ENCODE results near the gene OTOS.

The OTOS gene

GRCh38 chr2:240147911-240148587 lies 7.6 kb upstream of the OTOS start:
- Histone ChIP-seq H3K4me3 (ENCODE audit: low read depth in 1 of 2, low read length in 2 of 2) (no peak overlapping the region), H3K9me3 (ENCODE audit: control insufficient read depth in 1 of 2, low read length in 2 of 2) (no peaks in the 10 kb centered on the region), H3K4me1 (ENCODE audit: control insufficient read depth in 1 of 2, insufficient read depth in 2 of 2, low read length in 2 of 2) (no peaks in the 10 kb centered on the region), H3K27ac (ENCODE audit: low read length) (no peak overlapping the region), H3K27me3 (ENCODE audit: low read depth, low read length) (no peaks in the 10 kb centered on the region), H3K36me3 (ENCODE audit: control insufficient read depth in 1 of 2, insufficient read depth in 2 of 2, low read length in 2 of 2) (no peaks in the 10 kb centered on the region)

DNA sequence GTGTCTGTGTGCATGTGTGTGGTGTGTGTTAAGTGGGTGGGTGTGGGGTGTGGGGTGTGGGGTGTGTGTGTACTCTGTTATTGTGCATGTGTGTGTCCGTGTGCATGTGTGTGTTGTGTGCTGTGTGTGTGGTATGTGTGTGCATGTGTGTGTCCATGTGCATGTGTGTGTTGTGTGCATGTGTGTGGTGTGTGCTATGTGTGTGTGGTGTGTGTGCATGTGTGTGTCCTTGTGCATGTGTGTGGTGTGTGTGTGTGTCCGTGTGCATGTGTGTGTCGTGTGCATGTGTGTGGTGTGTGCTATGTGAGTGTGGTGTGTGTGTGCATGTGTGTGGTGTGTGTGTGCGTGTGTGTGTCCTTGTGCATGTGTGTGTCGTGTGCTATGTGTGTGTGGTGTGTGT lies 6.9 kb upstream of the OTOS start:
- Histone ChIP-seq H3K4me3 (ENCODE audit: low read depth in 1 of 2, low read length in 2 of 2) (no peak overlapping the region), H3K27ac (ENCODE audit: low read length) (no peak overlapping the region), H3K36me3 (ENCODE audit: control insufficient read depth in 1 of 2, insufficient read depth in 2 of 2, low read length in 2 of 2) (no peaks in the 10 kb centered on the region), H3K4me1 (ENCODE audit: control insufficient read depth in 1 of 2, insufficient read depth in 2 of 2, low read length in 2 of 2) (no peaks in the 10 kb centered on the region), H3K27me3 (ENCODE audit: low read depth, low read length) (no peaks in the 10 kb centered on the region), H3K9me3 (ENCODE audit: control insufficient read depth in 1 of 2, low read length in 2 of 2) (no peaks in the 10 kb centered on the region)

- Histone ChIP-seq H3K27ac (ENCODE audit: low read length) (no peak overlapping the region), H3K27me3 (ENCODE audit: low read depth, low read length) (no peaks in the 10 kb centered on the region), H3K4me3 (ENCODE audit: low read depth in 1 of 2, low read length in 2 of 2) (no peak overlapping the region), H3K36me3 (ENCODE audit: control insufficient read depth in 1 of 2, insufficient read depth in 2 of 2, low read length in 2 of 2) (no peaks in the 10 kb centered on the region), H3K9me3 (ENCODE audit: control insufficient read depth in 1 of 2, low read length in 2 of 2) (no peaks in the 10 kb centered on the region), H3K4me1 (ENCODE audit: control insufficient read depth in 1 of 2, insufficient read depth in 2 of 2, low read length in 2 of 2) (no peaks in the 10 kb centered on the region)
These were observed 6.3 kb upstream of the OTOS start for GRCh38 chr2:240146627-240147278.

DNA sequence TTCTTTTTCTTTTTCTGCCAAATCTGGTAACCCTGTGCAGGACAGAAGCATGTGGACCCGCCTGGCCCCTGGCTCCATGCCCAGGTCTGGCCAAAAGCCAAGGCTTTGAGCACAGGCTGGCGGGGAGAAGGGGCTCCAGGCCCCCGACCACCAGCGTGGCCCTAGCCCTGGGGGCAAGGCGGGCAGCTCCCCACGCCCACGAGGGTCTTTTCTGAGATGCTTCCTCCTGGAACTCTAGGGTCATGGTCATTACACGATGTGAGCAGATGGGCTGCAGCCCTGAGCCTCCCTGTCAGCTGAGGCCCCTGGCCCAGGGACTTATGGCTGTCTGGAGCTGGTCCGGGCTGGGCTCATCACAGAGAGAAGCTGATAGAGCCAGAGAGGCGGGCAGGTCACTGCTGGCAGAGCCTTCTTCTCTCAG lies 5.7 kb upstream of the OTOS start:
- Histone ChIP-seq H3K9me3 (ENCODE audit: control insufficient read depth in 1 of 2, low read length in 2 of 2) (no peaks in the 10 kb centered on the region), H3K27ac (ENCODE audit: low read length) (no peak overlapping the region), H3K36me3 (ENCODE audit: control insufficient read depth in 1 of 2, insufficient read depth in 2 of 2, low read length in 2 of 2) (no peaks in the 10 kb centered on the region), H3K4me3 (ENCODE audit: low read depth in 1 of 2, low read length in 2 of 2) (no peak overlapping the region), H3K4me1 (ENCODE audit: control insufficient read depth in 1 of 2, insufficient read depth in 2 of 2, low read length in 2 of 2) (no peaks in the 10 kb centered on the region), H3K27me3 (ENCODE audit: low read depth, low read length) (no peaks in the 10 kb centered on the region)

DNA sequence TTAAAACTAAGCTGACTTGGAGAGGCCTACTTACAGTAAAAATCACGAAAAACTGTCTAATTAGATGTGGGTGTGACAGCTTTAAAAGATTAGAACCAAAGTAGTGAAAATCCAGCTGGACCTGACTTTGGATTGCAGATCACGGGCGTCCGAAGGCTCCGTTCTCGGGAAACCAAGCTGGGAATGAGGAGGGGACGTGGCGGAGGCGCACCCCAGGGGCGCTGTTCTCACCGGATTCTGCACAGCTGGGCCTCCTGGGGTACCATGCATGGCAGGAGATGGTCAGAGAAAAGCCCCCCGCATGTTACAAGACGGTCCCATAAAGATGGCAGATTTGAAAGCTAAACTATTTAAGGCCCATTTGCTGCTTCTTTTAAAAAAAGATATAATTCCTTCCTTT lies 5.0 kb upstream of the OTOS start:
- no peak overlapping the region for H3K27ac ChIP-seq (ENCODE audit: low read length)
- H3K36me3 ChIP-seq (ENCODE audit: control insufficient read depth in 1 of 2, insufficient read depth in 2 of 2, low read length in 2 of 2): no peaks in the 10 kb centered on the region
- H3K27me3 ChIP-seq (ENCODE audit: low read depth, low read length): no peaks in the 10 kb centered on the region
- no peak overlapping the region for H3K4me3 ChIP-seq (ENCODE audit: low read depth in 1 of 2, low read length in 2 of 2)
- no peaks in the 10 kb centered on the region for H3K4me1 ChIP-seq (ENCODE audit: control insufficient read depth in 1 of 2, insufficient read depth in 2 of 2, low read length in 2 of 2)
- H3K9me3 ChIP-seq (ENCODE audit: control insufficient read depth in 1 of 2, low read length in 2 of 2): no peaks in the 10 kb centered on the region

GRCh38 chr2:240144649-240145261 lies 4.3 kb upstream of the OTOS start:
- Histone ChIP-seq H3K9me3 (ENCODE audit: control insufficient read depth in 1 of 2, low read length in 2 of 2) (no peaks in the 10 kb centered on the region), H3K27ac (ENCODE audit: low read length) (no peak overlapping the region), H3K4me3 (ENCODE audit: low read depth in 1 of 2, low read length in 2 of 2) (no peak overlapping the region), H3K4me1 (ENCODE audit: control insufficient read depth in 1 of 2, insufficient read depth in 2 of 2, low read length in 2 of 2) (no peaks in the 10 kb centered on the region), H3K27me3 (ENCODE audit: low read depth, low read length) (no peaks in the 10 kb centered on the region), H3K36me3 (ENCODE audit: control insufficient read depth in 1 of 2, insufficient read depth in 2 of 2, low read length in 2 of 2) (no peaks in the 10 kb centered on the region)

GRCh38 chr2:240143801-240144648 lies 3.6 kb upstream of the OTOS start:
- no peaks in the 10 kb centered on the region for H3K27me3 ChIP-seq (ENCODE audit: low read depth, low read length)
- no peak overlapping the region for H3K4me3 ChIP-seq (ENCODE audit: low read depth in 1 of 2, low read length in 2 of 2)
- no peak overlapping the region for H3K27ac ChIP-seq (ENCODE audit: low read length)
- no peaks in the 10 kb centered on the region for H3K36me3 ChIP-seq (ENCODE audit: control insufficient read depth in 1 of 2, insufficient read depth in 2 of 2, low read length in 2 of 2)
- no peaks in the 10 kb centered on the region for H3K9me3 ChIP-seq (ENCODE audit: control insufficient read depth in 1 of 2, low read length in 2 of 2)
- H3K4me1 ChIP-seq (ENCODE audit: control insufficient read depth in 1 of 2, insufficient read depth in 2 of 2, low read length in 2 of 2): no peaks in the 10 kb centered on the region

DNA sequence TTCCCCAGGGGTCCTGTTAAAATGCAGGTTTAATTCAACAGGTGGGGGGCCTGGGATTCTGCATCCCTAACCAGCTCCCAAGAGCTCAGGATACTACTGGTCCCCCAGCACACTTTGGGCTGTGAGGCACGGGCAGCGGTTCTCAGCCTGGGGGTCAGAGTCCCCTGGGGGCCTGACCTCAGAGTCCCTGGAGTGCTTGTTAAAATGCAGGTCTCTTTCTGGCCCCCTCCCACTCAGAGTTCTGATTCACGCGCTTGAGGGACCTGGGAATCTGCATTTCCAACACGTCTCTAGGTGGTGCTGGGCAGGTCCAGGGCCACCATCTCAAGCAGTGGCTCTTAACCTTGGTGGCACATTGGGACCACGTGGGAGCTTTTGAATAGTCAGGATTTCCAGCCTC lies 2.8 kb upstream of the OTOS start:
- Histone ChIP-seq H3K27me3 (ENCODE audit: low read depth, low read length) (no peaks in the 10 kb centered on the region), H3K4me3 (ENCODE audit: low read depth in 1 of 2, low read length in 2 of 2) (no peak overlapping the region), H3K9me3 (ENCODE audit: control insufficient read depth in 1 of 2, low read length in 2 of 2) (no peaks in the 10 kb centered on the region), H3K4me1 (ENCODE audit: control insufficient read depth in 1 of 2, insufficient read depth in 2 of 2, low read length in 2 of 2) (no peaks in the 10 kb centered on the region), H3K27ac (ENCODE audit: low read length) (no peak overlapping the region), H3K36me3 (ENCODE audit: control insufficient read depth in 1 of 2, insufficient read depth in 2 of 2, low read length in 2 of 2) (no peaks in the 10 kb centered on the region)

DNA sequence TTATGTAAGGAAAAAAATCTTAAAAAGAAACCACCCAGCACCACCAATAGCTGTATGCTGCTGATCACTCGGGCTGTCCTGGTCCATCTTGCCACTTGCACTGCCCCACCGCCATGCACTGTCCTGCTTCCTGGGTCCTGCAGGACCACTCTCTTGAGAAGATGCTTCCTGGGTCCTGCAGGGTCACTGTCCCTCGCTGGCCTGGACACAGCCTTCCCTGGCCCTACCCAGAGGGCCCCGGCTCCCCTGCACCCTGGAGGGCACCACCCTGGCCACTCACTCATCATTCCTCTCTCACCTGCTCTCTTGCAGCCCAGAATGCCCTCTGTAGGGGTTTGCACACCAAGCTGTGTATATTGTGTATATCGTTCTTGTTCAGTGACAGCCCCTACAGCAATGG lies 2.4 kb upstream of the OTOS start:
- no peak overlapping the region for H3K27ac ChIP-seq (ENCODE audit: low read length)
- no peaks in the 10 kb centered on the region for H3K9me3 ChIP-seq (ENCODE audit: control insufficient read depth in 1 of 2, low read length in 2 of 2)
- H3K4me1 ChIP-seq (ENCODE audit: control insufficient read depth in 1 of 2, insufficient read depth in 2 of 2, low read length in 2 of 2): no peaks in the 10 kb centered on the region
- no peak overlapping the region for H3K4me3 ChIP-seq (ENCODE audit: low read depth in 1 of 2, low read length in 2 of 2)
- H3K27me3 ChIP-seq (ENCODE audit: low read depth, low read length): no peaks in the 10 kb centered on the region
- H3K36me3 ChIP-seq (ENCODE audit: control insufficient read depth in 1 of 2, insufficient read depth in 2 of 2, low read length in 2 of 2): no peaks in the 10 kb centered on the region

GRCh38 chr2:240142256-240142775 lies 1.9 kb upstream of the OTOS start:
- H3K4me3 ChIP-seq (ENCODE audit: low read depth in 1 of 2, low read length in 2 of 2): no peak overlapping the region
- H3K9me3 ChIP-seq (ENCODE audit: control insufficient read depth in 1 of 2, low read length in 2 of 2): no peaks in the 10 kb centered on the region
- no peaks in the 10 kb centered on the region for H3K36me3 ChIP-seq (ENCODE audit: control insufficient read depth in 1 of 2, insufficient read depth in 2 of 2, low read length in 2 of 2)
- H3K27ac ChIP-seq (ENCODE audit: low read length): no peak overlapping the region
- H3K4me1 ChIP-seq (ENCODE audit: control insufficient read depth in 1 of 2, insufficient read depth in 2 of 2, low read length in 2 of 2): no peaks in the 10 kb centered on the region
- H3K27me3 ChIP-seq (ENCODE audit: low read depth, low read length): no peaks in the 10 kb centered on the region

GRCh38 chr2:240141736-240142135 lies 1.3 kb upstream of the OTOS start:
- no peak overlapping the region for H3K27ac ChIP-seq (ENCODE audit: low read length)
- H3K9me3 ChIP-seq (ENCODE audit: control insufficient read depth in 1 of 2, low read length in 2 of 2): no peaks in the 10 kb centered on the region
- H3K36me3 ChIP-seq (ENCODE audit: control insufficient read depth in 1 of 2, insufficient read depth in 2 of 2, low read length in 2 of 2): no peaks in the 10 kb centered on the region
- no peaks in the 10 kb centered on the region for H3K4me1 ChIP-seq (ENCODE audit: control insufficient read depth in 1 of 2, insufficient read depth in 2 of 2, low read length in 2 of 2)
- no peak overlapping the region for H3K4me3 ChIP-seq (ENCODE audit: low read depth in 1 of 2, low read length in 2 of 2)
- no peaks in the 10 kb centered on the region for H3K27me3 ChIP-seq (ENCODE audit: low read depth, low read length)

All from muscle layer of duodenum (tissue), 2 donors.